ENCODE measurements around the gene RMND1. TPM values are rescaled to one million over a fixed set of nuclear protein-coding genes. Genes with fewer than 3 reads are reported as not detected.

The RMND1 gene
- total RNA-seq, 1 experiment from 2014 or later, result 39.1 TPM

DNA sequence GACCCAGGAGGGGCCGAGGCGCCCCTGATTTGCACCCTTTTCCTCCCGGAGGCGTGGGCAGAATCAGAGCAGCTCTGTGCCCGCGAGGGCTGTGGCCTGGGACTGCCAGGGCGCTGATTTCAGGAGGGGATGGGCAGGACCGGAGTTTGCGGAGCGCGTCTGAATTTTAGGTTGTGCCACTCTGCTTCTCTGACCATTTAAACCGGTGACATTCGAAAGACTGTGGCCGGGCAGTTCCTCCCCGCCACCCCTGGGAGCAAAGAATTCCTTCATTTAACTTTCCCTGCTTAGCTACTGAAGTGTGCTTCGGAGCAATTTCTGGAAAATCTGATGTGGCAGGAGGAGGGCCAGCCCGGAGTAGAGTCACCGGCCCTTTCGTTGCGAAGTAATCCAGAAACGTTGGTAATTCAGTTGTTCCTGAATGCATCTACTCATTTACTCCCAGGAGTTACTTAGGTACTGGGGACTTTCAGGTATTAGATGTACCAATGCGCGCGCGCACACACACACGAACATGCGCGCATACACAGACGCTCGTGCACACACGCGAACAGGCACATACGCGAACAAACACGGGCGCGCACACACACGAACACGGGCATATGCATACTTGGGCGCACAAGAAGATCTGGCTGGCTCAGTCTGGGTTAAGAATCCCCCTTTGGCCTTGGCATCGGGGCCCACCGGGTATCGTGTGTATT, 42.5 kb upstream of the RMND1 start:
- Histone ChIP-seq H3K4me1 (peaks cover 6% of the 10 kb centered on the region; the same call in 1 of the 2 replicates), H3K9me3 (no peaks in the 10 kb centered on the region), H3K27me3 (replicated peaks; ENCODE audit: control insufficient read depth, insufficient read depth, low read length) (no peaks in the 10 kb centered on the region), H3K4me3 (ENCODE audit: low read depth, low read length) (peak overlapping the region; percentile 65), H3K36me3 (ENCODE audit: control insufficient read depth, insufficient read depth, low read length) (no peaks in the 10 kb centered on the region)
- ChIA-PET CTCF (no interaction called here), POLR2A (no interaction called here)
- no peaks in the 10 kb centered on the region for H3K36me3 Mint-ChIP-seq (ENCODE audit: insufficient read depth, unreplicated experiment)
- TF ChIP-seq, protein P1, sequence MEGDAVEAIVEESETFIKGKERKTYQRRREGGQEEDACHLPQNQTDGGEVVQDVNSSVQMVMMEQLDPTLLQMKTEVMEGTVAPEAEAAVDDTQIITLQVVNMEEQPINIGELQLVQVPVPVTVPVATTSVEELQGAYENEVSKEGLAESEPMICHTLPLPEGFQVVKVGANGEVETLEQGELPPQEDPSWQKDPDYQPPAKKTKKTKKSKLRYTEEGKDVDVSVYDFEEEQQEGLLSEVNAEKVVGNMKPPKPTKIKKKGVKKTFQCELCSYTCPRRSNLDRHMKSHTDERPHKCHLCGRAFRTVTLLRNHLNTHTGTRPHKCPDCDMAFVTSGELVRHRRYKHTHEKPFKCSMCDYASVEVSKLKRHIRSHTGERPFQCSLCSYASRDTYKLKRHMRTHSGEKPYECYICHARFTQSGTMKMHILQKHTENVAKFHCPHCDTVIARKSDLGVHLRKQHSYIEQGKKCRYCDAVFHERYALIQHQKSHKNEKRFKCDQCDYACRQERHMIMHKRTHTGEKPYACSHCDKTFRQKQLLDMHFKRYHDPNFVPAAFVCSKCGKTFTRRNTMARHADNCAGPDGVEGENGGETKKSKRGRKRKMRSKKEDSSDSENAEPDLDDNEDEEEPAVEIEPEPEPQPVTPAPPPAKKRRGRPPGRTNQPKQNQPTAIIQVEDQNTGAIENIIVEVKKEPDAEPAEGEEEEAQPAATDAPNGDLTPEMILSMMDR (IDR thresholded peaks at IDR 0.05; ENCODE audit: insufficient read depth in 1 of 2, low read depth in 1 of 2, low read length in 1 of 2, severe bottlenecking in 1 of 2, unreplicated experiment in 1 of 2), result no peak
- peaks cover 12% of the 10 kb centered on the region for H3K4me1 Mint-ChIP-seq (ENCODE audit: low read depth, unreplicated experiment)
- BruUV-seq (replicated peaks), result TSS peak; percentile 82
- peak overlapping the region; percentile 88 for H3K4me3 Mint-ChIP-seq (ENCODE audit: unreplicated experiment)
- peak; percentile 69 to 70 for DNase-seq
- H3K27ac Mint-ChIP-seq (ENCODE audit: unreplicated experiment), result peak overlapping the region; percentile 87
- intact Hi-C loops (cut with micrococcal nuclease; ENCODE audit: unreplicated experiment), result loop anchor here (5.0 kb wide), 1 partner anchor 42 kb away; the partner anchor contains the start of gene RMND1
- no peaks in the 10 kb centered on the region for H3K9me3 Mint-ChIP-seq (ENCODE audit: unreplicated experiment)
- no peaks in the 10 kb centered on the region for H3K27me3 Mint-ChIP-seq (ENCODE audit: insufficient read depth, unreplicated experiment)

DNA sequence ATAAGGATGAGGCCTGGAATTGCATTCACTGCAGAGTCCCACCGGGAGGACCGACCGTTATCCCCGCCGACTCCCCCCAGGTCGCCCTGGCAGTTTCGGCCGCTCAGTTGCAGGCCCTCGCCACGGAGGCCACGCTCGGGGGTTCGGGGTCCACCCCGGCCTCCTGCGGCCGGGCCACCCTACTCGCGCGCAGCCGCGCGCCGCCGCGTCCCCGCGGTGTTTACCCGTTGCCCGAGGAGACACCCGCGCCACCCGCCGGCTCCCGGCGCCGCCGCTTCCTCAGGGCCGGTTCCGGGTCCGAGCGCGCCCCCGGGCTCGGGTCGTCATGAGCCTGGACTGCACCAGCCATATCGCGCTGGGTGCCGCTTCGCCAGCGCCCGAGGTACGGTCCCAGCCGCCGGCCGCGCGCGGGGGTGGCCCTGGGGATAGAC, 41.9 kb upstream of the RMND1 start, which contains the start of gene CCDC170:
TSS of gene CCDC170 (plus strand) at position 214 of the 431 bp plus-strand sequence. CDS start at position 326, 112 bp downstream.
- Mint-ChIP-seq H3K27me3 (ENCODE audit: insufficient read depth, unreplicated experiment) (no peaks in the 10 kb centered on the region), H3K4me3 (ENCODE audit: unreplicated experiment) (peak within 1 kb of the TSS; percentile 88), H3K9me3 (ENCODE audit: unreplicated experiment) (no peaks in the 10 kb centered on the region), H3K27ac (ENCODE audit: unreplicated experiment) (peak within 1 kb of the TSS; percentile 87), H3K4me1 (ENCODE audit: low read depth, unreplicated experiment) (peaks cover 12% of the 10 kb centered on the region), H3K36me3 (ENCODE audit: insufficient read depth, unreplicated experiment) (no peaks in the 10 kb centered on the region)
- H3K4me3 ChIP-seq (ENCODE audit: low read depth, low read length), result peak within 1 kb of the TSS; percentile 65
- no peaks in the 10 kb centered on the region for H3K27me3 ChIP-seq (replicated peaks; ENCODE audit: control insufficient read depth, insufficient read depth, low read length)
- POLR2A ChIA-PET, result no interaction called here
- no TSS peak for BruUV-seq (replicated peaks)
- H3K36me3 ChIP-seq (ENCODE audit: control insufficient read depth, insufficient read depth, low read length), result no peaks in the 10 kb centered on the region
- peaks cover 6% of the 10 kb centered on the region; the same call in 1 of the 2 replicates for H3K4me1 ChIP-seq
- CTCF ChIA-PET, result no interaction called here
- intact Hi-C loops (cut with micrococcal nuclease; ENCODE audit: unreplicated experiment), result loop anchor here (5.0 kb wide), 1 partner anchor 42 kb away; the partner anchor contains the start of gene RMND1
- TF ChIP-seq, protein P1 (IDR thresholded peaks at IDR 0.05; ENCODE audit: insufficient read depth in 1 of 2, low read depth in 1 of 2, low read length in 1 of 2, severe bottlenecking in 1 of 2, unreplicated experiment in 1 of 2), result no peak
- peak; percentile 41 to 77 for DNase-seq
- no peaks in the 10 kb centered on the region for H3K9me3 ChIP-seq

DNA sequence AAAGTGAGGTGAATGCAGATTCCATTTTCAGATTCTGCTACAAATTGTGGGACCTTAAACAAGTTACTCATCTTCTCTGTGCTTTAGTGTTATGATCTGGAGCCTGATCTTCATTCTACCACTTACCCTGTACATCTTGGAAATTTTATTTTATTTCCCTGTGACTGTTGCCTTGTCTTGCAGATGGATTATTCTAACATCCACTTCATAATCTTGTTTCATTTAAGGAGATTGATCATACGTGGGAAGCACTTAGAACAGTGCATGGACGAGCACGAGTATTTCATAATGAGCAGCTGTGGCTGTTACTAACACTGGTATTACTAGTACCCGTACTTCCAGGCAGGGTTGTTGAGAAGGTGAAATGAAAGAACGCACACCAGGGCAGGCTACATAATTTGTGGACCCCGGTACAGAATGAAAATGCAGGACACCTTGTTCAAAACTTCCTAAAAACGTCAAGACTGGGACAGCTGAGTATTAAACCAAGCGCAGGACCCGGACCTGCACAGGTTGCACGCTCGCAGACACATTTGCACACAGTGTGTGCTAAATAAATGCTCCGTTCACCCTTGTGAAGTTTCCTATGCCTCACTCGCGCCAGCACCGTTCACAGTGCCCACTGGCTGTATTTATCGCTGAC, 41.4 kb upstream of the RMND1 start:
- intact Hi-C loops (cut with micrococcal nuclease; ENCODE audit: unreplicated experiment), result loop anchor here (5.0 kb wide), 1 partner anchor 41 kb away; the partner anchor contains the start of gene RMND1
- DNase-seq, result no peak
- Mint-ChIP-seq H3K4me3 (ENCODE audit: unreplicated experiment) (peak overlapping the region; percentile 88), H3K4me1 (ENCODE audit: low read depth, unreplicated experiment) (peaks cover 12% of the 10 kb centered on the region), H3K9me3 (ENCODE audit: unreplicated experiment) (no peaks in the 10 kb centered on the region), H3K27me3 (ENCODE audit: insufficient read depth, unreplicated experiment) (no peaks in the 10 kb centered on the region), H3K27ac (ENCODE audit: unreplicated experiment) (peak overlapping the region; percentile 34), H3K36me3 (ENCODE audit: insufficient read depth, unreplicated experiment) (no peaks in the 10 kb centered on the region)
- H3K36me3 ChIP-seq (ENCODE audit: control insufficient read depth, insufficient read depth, low read length), result no peaks in the 10 kb centered on the region
- POLR2A ChIA-PET, result no interaction called here
- H3K9me3 ChIP-seq, result no peaks in the 10 kb centered on the region
- H3K4me3 ChIP-seq (ENCODE audit: low read depth, low read length), result peak overlapping the region; percentile 65
- H3K4me1 ChIP-seq, result peaks cover 6% of the 10 kb centered on the region; the same call in 1 of the 2 replicates
- no peaks in the 10 kb centered on the region for H3K27me3 ChIP-seq (replicated peaks; ENCODE audit: control insufficient read depth, insufficient read depth, low read length)
- TF ChIP-seq, protein P1 (IDR thresholded peaks at IDR 0.05; ENCODE audit: insufficient read depth in 1 of 2, low read depth in 1 of 2, low read length in 1 of 2, severe bottlenecking in 1 of 2, unreplicated experiment in 1 of 2), result no peak
- CTCF ChIA-PET, result interaction anchor here (1.4 kb wide), 1 partner anchor 41 kb away, joined by 3 read pairs; the partner anchor contains the start of gene RMND1
- no TSS peak for BruUV-seq (replicated peaks)

All from Caco-2 (cell line).